CD4-positive, alpha-beta T cell (primary cell): ENCODE measurements around the gene IRX4. TPM values are rescaled to one million over a fixed set of nuclear protein-coding genes. Genes with fewer than 3 reads are reported as not detected.

Source experiments
- ATAC-seq: fragments of 200-7000 bp; cut with Tn5 transposase; one replicate; pipeline ENCODE4 v1.10.0; 2022; ENCODE audit warnings: mild to moderate bottlenecking; ENCODE audit not compliant: poor library complexity
- CTCF ChIA-PET: fragments of 350-600 bp; sonication (Branson Sonifier 250); formaldehyde crosslinking; loops from one replicate; lab custom pipeline; 2021; ENCODE audit warnings: antibody characterized with exemption, inconsistent platforms; lab: Charles Lee
- POLR2A ChIA-PET: fragments of 350-600 bp; sonication (Branson Sonifier 250); formaldehyde crosslinking; loops from one replicate; lab custom pipeline; 2021; ENCODE audit warnings: antibody characterized with exemption, inconsistent platforms; lab: Charles Lee
- DNase-seq, 14 experiments: peaks; one replicate each; pipeline ENCODE4 v3.0.0-alpha.2; 2013 to 2020; ENCODE audit warnings: mixed read lengths in 2 of 14
- H3K27ac ChIP-seq, 2 donors: one replicate each; pipeline versions ENCODE4 v1.5.1 to v1.7.0; 2013; ENCODE audit warnings: low read length in 2 of 2, low read depth in 1 of 2, mild to moderate bottlenecking in 1 of 2
- H3K27me3 ChIP-seq, 2 experiments: 1 replicate in 1 of 2; 2 replicates in 1 of 2; pipeline versions ENCODE4 v1.6.1 to v1.7.0; 2013; ENCODE audit warnings: low read length in 2 of 2, control low read depth in 1 of 2, mild to moderate bottlenecking in 1 of 2, moderate library complexity in 1 of 2; ENCODE audit not compliant: insufficient read depth in 2 of 2, control insufficient read depth in 1 of 2
- H3K36me3 ChIP-seq: one replicate; pipeline ENCODE4 v1.6.1; 2013; ENCODE audit warnings: low read length, control low read depth; ENCODE audit not compliant: insufficient read depth
- H3K4me1 ChIP-seq: one replicate; pipeline ENCODE4 v1.6.1; 2013; ENCODE audit warnings: low read length, control low read depth; ENCODE audit not compliant: insufficient read depth
- H3K4me3 ChIP-seq: one replicate; pipeline ENCODE4 v1.5.1; 2013; ENCODE audit warnings: mild to moderate bottlenecking, low read length, moderate library complexity
- H3K9me3 ChIP-seq, 2 experiments: 1 replicate in 1 of 2; 2 replicates in 1 of 2; pipeline versions ENCODE4 v1.6.1 to v1.7.0; 2013; ENCODE audit warnings: low read length in 2 of 2, mild to moderate bottlenecking in 2 of 2, control low read depth in 1 of 2, moderate library complexity in 1 of 2; ENCODE audit not compliant: control insufficient read depth in 1 of 2, insufficient read depth in 1 of 2
- H3K27ac Mint-ChIP-seq: one replicate; pipeline ENCODE4 v1.8.0; 2020; ENCODE audit warnings: mixed read lengths
- H3K27me3 Mint-ChIP-seq: one replicate; pipeline ENCODE4 v1.8.0; 2021; ENCODE audit warnings: mixed read lengths
- H3K36me3 Mint-ChIP-seq: one replicate; pipeline ENCODE4 v1.8.0; 2021; ENCODE audit warnings: low read depth, mixed read lengths
- H3K4me1 Mint-ChIP-seq: one replicate; pipeline ENCODE4 v1.8.0; 2021; ENCODE audit warnings: low read depth, mixed read lengths
- H3K4me3 Mint-ChIP-seq: one replicate; pipeline ENCODE4 v1.8.0; 2020; ENCODE audit warnings: mild to moderate bottlenecking, mixed read lengths
- H3K9me3 Mint-ChIP-seq: one replicate; pipeline ENCODE4 v1.8.0; 2020; ENCODE audit warnings: mixed read lengths
- intact Hi-C, 2 experiments: fragments of 100-400 bp; cut with DNase I in 1 of 2; cut with micrococcal nuclease in 1 of 2; formaldehyde crosslinking; loops; one replicate each; pipeline versions ENCODE4 v1.15.1 to v1.9.0; 2023 to 2025; cut with DNase I, micrococcal nuclease
- total RNA-seq, 174 experiments: library from RNA in 2 of 174; stranded (reverse) in 2 of 174; gene quantifications; one replicate each; pipeline ENCODE4 v1.2.3 and lab custom pipeline; 2021 to 2026
- TF ChIP-seq, protein P1 (sequence below): fragments of 200-600 bp; IDR thresholded peaks from one replicate; pipeline ENCODE4 v1.8.0; 2022; ENCODE audit warnings: antibody characterized with exemption, mild to moderate bottlenecking

The IRX4 gene
- total RNA-seq, 2 experiments from 2014 or later, result not detected

DNA sequence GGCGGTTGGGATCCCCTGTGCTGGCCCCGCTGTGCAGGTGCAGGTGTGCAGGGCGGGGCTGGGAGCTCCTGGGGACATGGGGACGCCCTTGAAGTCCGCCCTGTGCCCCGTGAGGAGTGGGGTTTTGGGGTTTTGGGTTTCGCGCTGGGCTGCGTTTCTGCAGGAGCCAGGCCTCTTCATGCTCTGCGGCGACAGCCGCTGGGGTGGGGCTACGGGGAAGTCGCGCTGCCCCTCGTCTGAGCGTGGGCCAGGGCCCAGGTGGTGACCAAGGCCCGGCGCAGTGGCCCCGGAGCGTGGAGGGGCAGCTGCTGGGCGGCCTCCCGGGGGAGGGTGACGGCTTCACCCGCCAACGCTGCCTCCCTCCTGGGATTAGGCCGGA lies 47.8 kb upstream of the IRX4 start:
- Mint-ChIP-seq H3K36me3 (no peaks in the 10 kb centered on the region), H3K9me3 (no peaks in the 10 kb centered on the region), H3K27me3 (peaks cover 34% of the 10 kb centered on the region), H3K4me1 (no peaks in the 10 kb centered on the region), H3K4me3 (no peak overlapping the region), H3K27ac (no peak overlapping the region)
- H3K4me3 ChIP-seq, result no peak overlapping the region
- DNase-seq, result no peak
- intact Hi-C loops, result no loop called here
- H3K36me3 ChIP-seq, result no peaks in the 10 kb centered on the region
- H3K27me3 ChIP-seq, result peaks cover 24 to 61% of the 10 kb centered on the region in 2 experiments
- H3K27ac ChIP-seq, result no peak overlapping the region
- ChIA-PET CTCF (no interaction called here), POLR2A (no interaction called here)
- no peaks in the 10 kb centered on the region for H3K4me1 ChIP-seq
- no peak for ATAC-seq
- H3K9me3 ChIP-seq, result peaks cover 0 to 6% of the 10 kb centered on the region in 2 experiments
- TF ChIP-seq, protein P1, sequence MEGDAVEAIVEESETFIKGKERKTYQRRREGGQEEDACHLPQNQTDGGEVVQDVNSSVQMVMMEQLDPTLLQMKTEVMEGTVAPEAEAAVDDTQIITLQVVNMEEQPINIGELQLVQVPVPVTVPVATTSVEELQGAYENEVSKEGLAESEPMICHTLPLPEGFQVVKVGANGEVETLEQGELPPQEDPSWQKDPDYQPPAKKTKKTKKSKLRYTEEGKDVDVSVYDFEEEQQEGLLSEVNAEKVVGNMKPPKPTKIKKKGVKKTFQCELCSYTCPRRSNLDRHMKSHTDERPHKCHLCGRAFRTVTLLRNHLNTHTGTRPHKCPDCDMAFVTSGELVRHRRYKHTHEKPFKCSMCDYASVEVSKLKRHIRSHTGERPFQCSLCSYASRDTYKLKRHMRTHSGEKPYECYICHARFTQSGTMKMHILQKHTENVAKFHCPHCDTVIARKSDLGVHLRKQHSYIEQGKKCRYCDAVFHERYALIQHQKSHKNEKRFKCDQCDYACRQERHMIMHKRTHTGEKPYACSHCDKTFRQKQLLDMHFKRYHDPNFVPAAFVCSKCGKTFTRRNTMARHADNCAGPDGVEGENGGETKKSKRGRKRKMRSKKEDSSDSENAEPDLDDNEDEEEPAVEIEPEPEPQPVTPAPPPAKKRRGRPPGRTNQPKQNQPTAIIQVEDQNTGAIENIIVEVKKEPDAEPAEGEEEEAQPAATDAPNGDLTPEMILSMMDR, result no peak

DNA sequence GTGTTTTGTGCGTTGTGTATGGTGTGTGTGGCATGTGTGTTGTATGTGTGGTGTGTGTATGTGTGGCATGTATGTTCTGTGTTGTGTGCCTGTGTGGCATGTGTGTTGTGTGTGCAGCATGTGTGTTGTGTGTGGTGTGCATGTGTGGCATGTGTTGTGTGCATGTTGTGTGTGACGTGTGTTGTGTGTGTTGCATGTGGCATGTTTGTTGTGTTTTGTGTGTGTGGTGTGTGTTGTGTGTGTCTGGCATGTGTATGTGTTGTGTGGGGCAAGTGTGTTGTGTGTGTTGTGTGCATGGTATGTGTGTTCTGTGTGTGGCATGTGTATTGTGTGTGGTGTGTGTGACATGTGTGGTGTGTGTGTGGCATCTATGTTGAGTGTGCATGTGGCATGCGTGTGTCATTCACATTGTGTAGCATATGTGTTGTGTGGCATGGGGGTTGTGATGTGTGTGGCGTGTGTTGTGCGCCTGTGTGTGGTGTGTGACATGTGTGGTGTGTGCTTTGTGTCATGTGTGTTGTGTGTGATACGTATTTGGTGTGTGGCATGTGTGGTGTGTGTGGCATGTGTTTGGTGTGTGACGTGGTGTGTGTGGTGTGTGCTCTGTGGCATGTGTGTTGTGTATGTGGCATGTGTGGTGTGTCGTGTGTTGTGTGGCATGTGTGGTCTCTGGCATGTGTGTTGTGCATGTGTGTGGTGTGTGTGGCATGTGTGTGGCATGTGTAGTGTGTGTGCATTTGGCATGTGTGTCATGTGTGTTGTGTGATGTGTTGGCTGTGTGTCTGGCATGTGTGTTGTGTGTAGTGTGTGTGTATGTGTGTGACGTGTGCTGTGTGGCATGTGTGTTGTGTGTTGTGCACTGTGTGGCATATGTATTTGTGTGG lies 46.6 kb upstream of the IRX4 start:
- Mint-ChIP-seq H3K9me3 (no peaks in the 10 kb centered on the region), H3K4me1 (no peaks in the 10 kb centered on the region), H3K36me3 (no peaks in the 10 kb centered on the region), H3K27me3 (peaks cover 24% of the 10 kb centered on the region), H3K4me3 (no peak overlapping the region), H3K27ac (no peak overlapping the region)
- ChIA-PET CTCF (no interaction called here), POLR2A (no interaction called here)
- intact Hi-C loops, result no loop called here
- Histone ChIP-seq H3K4me3 (no peak overlapping the region), H3K27me3 (peaks cover 24 to 61% of the 10 kb centered on the region in 2 experiments), H3K36me3 (no peaks in the 10 kb centered on the region), H3K9me3 (peaks cover 0 to 6% of the 10 kb centered on the region in 2 experiments), H3K27ac (no peak overlapping the region), H3K4me1 (no peaks in the 10 kb centered on the region)
- ATAC-seq, result no peak
- DNase-seq, result no peak
- TF ChIP-seq, protein P1, result no peak

- H3K27me3 Mint-ChIP-seq, result peaks cover 5% of the 10 kb centered on the region
- H3K4me1 Mint-ChIP-seq, result no peaks in the 10 kb centered on the region
- no peak overlapping the region for H3K27ac Mint-ChIP-seq
- Histone ChIP-seq H3K27me3 (peaks cover 17 to 41% of the 10 kb centered on the region in 2 experiments), H3K4me1 (no peaks in the 10 kb centered on the region), H3K9me3 (peaks cover 0 to 6% of the 10 kb centered on the region in 2 experiments), H3K36me3 (no peaks in the 10 kb centered on the region), H3K4me3 (no peak overlapping the region), H3K27ac (no peak overlapping the region)
- TF ChIP-seq, protein P1, result no peak
- no peaks in the 10 kb centered on the region for H3K36me3 Mint-ChIP-seq
- ChIA-PET POLR2A (interaction anchor here (0.6 kb wide), 1 partner anchor 30 kb away, joined by 3 read pairs; no protein-coding TSS in a partner anchor), CTCF (no interaction called here)
- intact Hi-C loops, result no loop called here
- ATAC-seq (no peak), DNase-seq (no peak)
- H3K9me3 Mint-ChIP-seq, result no peaks in the 10 kb centered on the region
- no peak overlapping the region for H3K4me3 Mint-ChIP-seq
Observed at GRCh38 chr5:1926471-1927341, 44.0 kb upstream of the IRX4 start.
